HK-2 (cell line): ENCODE results near the gene RAVER2.

Experiments
- DNase-seq: peaks from one replicate; pipeline ENCODE4 v3.0.0-alpha.2; 2018; ENCODE audit not compliant: unreplicated experiment

Gene RAVER2

GRCh38 chr1:64846573-64847430 lies 101.9 kb downstream of the RAVER2 start:
- no peak for DNase-seq

DNA sequence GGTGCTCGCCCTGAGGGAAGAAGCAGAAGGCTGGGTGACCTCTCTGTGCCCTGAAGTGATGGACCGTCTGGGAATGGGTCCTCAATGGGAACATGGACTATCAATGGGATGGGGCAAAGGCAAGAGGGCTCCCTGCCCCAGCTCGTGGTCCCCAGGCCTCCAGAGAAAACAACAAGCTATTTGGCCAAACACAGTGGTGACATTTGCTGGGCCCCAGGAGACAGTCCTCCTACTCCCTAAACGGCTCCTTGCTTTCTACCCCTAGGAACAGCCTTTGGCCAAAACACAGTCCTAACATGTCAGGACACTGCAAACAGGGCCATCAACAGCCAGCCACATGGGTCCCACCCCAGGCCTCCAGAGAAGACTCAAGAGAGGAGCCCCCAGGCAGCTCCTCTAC lies 102.8 kb downstream of the RAVER2 start:
- DNase-seq = no peak

- no peak for DNase-seq
Measured at GRCh38 chr1:64848136-64848535, 103.3 kb downstream of the RAVER2 start.

DNA sequence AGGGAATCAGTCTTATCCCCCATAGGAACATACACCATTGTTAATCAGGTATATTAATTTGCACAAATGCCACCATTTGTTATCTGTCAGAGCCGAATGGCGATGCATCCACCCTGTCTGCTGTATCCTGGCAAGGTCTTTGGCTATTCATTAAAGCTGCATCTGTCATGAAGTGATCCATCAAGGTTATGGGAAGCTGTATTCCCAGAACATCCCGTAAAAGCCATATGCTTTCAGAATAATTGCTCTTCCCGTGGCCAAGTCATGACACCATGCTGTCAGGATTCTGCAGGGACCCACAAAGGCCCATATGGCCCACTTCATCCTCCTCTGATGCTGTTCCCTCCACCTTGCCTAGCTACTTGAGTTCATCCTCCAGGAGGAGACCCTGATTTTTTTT lies 103.9 kb downstream of the RAVER2 start:
- DNase-seq = no peak

DNA sequence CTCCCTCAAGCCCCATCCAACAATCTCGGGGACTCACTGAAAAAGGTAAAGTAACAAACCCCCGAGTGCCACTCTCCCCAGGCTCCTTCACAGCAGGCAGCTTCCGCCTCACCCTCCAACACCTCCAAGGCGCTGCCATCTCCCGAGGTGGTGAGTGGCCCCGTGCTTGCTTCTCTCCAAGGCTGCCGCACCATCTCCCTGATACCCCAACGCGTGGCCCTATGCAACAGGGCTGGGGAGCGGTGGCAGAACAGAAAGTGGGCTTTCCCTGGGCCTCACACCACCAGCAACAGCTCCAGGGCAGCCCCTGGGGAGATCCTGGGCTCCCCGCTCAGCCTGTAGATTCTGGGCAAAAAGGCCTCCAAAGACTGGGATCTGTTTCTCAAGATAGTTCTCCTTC lies 105.1 kb downstream of the RAVER2 start:
- DNase-seq = no peak

DNA sequence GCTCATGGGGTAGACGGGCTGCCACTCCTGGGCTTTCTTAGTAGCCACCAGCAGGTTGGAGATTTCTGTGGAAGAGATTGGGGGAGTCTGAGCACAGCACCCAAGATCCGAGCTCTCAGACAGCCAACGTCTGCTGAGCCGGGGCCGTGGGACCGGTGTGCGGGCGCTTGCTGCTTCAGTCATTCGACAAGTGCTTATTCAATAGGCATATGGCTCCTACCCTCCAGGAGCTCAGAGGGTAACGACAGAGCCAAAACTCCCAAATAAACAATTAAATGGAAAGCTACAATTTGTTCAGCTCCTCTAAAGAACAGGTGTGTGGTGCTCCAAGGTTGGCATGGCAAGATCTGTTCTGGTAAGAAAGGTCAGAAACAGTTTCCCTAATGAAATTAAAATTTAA lies 106.0 kb downstream of the RAVER2 start:
- DNase-seq = no peak

DNA sequence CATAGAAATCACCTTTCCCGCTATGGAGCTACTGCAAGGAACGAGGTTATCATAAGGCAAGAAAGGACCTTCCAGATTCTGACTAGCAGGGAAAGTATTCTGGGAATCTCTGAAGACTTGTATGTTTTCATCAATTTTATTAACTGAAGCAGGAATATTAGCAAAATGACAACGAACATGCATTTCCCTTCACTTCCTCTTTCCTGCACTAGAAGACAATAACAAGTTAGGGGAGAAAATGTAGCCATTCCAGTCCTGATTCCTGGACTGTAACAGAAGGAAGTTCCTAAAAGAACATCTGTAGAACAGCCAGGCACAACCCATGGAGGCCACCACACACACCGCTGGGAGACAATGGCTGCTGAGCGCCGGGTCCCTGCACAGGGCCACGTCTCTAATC lies 106.8 kb downstream of the RAVER2 start:
- no peak for DNase-seq

GRCh38 chr1:64854674-64855073 lies 109.8 kb downstream of the RAVER2 start:
- no peak for DNase-seq

- DNase-seq = no peak
Measured at GRCh38 chr1:64855557-64855956, 110.7 kb downstream of the RAVER2 start.

- no peak for DNase-seq
Measured at GRCh38 chr1:64856553-64856952, 111.7 kb downstream of the RAVER2 start.

DNA sequence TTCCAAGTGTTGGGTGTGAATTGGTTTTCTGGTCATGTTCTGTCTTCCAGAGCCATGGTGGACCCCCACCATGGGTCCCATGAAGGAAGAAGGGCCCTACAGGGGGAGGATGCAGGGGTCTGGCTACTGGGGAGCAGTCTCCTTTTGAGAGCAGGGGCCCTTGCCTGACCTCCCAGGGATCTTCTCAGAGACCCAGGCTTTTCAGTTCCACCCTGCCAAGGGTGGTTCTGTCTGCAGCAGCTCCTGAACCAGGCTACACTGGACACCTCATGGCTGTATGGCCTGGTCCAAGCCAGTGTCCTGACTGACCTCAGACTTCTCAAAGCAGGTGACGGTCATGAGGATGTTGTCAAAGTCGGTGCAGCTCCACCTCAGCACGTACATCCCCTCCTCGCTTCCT lies 112.5 kb downstream of the RAVER2 start:
- no peak for DNase-seq

DNA sequence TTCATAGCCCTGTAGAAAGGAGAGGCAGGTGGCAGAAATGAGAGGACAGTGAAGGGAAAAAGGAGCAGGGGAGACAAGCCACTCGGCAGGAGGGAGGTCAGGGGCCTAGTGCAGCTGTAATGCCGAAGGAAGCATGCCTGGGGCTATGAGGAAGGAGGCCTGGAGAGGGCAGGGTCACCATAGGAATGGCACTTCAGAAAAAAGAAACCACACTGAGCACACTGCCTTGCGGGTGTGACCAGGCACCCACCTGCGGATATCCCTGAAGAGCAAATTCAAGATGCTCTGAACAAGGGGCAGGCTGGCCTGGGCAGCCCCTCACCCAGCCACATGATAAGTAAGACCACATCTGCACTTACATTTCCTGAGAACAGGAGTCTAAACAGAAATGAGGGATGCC lies 116.7 kb downstream of the RAVER2 start:
- DNase-seq = no peak

DNA sequence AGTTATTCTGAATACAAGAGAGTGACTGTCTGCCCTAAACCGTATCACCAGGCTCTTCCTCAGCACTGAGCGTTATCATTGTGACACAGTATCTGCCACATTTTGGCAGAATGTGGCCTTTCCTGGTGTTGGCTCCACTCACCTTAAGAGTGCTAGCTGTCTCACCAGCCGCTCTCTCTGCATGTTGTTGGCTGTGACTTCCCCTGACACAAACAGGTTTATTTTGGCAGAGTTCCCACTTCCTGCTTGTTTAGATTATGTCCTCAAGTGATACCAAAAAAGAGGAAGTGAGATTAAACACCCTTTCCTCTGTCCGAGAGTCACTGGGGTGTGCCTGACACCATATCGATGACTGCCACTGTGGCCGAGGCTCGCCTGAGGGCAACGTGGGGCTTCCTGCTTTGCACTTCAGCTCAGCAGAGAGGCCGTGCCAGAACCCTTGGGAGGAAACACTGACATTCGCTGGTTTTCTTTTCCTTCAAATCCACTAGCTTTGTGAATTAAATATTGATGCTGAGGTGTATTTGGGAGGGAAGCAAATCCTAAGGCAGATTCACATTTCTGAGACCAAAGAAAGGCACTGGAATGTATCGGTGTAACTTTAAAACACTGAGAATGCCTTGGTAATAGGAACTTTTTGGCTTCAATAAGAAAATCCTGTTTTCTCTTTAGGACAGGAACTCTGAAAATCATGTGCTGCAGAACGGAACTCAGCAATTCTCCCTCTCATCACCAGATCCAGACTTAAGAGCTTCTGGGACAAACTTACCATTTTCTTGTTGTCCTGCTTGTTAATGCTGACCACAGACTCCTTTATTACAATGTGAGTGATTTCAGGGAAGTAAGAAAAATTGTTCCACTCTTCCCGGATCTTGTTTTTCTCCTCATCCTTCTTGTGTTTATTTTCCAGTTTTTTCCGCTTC lies 119.4 kb downstream of the RAVER2 start:
- no peak for DNase-seq

DNA sequence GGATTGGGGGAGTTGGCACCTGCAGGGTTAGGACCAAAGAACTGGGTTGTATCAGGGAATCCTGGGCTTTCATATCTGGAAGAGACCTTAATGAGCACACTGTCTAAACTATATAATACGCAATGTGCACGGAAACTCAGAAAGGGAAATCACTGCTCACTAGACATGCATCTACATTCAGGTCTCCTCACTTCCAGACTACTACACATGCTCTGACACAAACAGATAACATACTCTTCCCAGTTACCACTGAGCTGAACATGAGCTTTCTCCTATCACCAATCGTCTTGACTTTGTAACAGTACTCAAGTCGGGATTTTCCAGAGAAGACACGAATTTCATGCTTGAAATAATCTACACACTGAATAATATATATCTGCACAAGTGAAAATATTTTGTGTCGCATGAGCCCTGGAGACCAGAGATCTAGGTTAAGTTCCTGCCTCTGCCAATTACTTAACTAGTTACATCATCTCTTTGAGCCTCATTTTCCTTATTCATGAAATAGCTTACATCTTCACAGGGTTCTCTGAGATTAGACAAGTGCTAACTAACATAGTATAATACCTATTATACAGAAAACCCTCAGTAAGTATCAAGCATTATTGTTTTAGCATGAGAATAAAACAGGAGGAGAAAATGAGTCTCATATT lies 120.4 kb downstream of the RAVER2 start:
- DNase-seq = no peak

DNA sequence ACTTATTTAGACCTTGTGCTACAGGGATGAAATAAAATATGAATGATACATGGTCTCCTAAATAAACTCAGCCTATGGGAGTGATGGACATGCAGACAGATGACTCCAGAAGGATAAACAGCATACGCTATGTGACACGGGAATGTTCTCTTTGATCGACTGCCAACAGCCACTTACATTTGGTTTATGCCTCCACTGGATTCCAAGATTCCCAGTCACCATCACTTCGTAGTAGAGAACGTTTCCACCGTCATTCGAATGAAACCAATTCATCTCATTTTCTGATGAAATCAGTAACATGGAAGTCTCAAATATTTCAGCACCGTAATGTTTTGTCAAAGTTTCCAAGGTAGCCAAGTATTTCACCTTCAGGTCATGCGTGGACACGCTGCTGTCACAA lies 121.8 kb downstream of the RAVER2 start:
- no peak for DNase-seq

- no peak for DNase-seq
Measured at GRCh38 chr1:64867266-64867665, 122.4 kb downstream of the RAVER2 start.

DNA sequence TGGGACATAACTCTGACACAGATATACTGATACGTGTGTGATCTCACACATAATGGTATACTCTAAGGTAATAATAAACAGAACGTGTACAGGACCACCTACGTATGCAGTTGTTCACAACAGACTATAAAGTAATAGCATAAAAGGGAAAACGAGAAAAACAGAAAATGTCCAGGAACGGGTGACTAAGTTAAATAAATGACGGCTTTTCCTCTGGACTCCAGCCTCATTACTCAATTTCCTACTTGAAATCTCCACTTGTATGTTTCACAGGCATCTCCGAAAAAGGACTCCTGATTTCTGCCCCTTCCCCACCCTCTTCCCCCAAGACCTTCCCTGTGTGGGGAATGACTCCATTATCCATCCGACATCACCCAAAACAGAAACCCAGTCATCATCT lies 126.4 kb downstream of the RAVER2 start:
- DNase-seq = no peak

GRCh38 chr1:64872067-64872466 lies 127.2 kb downstream of the RAVER2 start:
- DNase-seq = no peak

DNA sequence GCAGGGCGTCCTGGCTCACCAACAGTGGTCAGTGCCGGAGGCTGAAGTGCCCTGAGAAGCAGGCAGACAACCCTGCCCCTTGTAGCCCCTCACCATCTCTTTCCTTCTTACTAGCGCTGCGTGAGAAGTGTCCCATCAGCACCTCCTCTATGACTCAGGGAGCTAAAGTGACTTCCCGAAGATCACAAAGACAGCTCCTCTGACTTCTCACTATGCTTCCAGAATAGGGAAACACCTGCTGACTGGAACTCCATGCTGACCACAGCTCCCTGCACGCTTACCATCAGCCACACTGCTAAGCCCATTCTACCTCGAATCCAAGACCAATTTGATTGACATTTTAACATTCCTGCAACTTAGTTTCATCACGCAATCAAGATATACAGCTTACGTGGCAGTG lies 128.7 kb downstream of the RAVER2 start:
- no peak for DNase-seq

- no peak for DNase-seq
Measured at GRCh38 chr1:64874666-64875065, 129.8 kb downstream of the RAVER2 start.

GRCh38 chr1:64875101-64875500 lies 130.2 kb downstream of the RAVER2 start:
- DNase-seq = no peak

- DNase-seq = no peak
Measured at GRCh38 chr1:64875606-64876005, 130.7 kb downstream of the RAVER2 start.
